GM21576 (cell line): ENCODE measurements around the gene GATA5.

Source experiments
- ATAC-seq: cut with Tn5 transposase; IDR thresholded peaks from one replicate; pipeline ENCODE4 v1.9.1; 2021; ENCODE audit warnings: mild to moderate bottlenecking, moderate library complexity; ENCODE audit not compliant: unreplicated experiment

Gene GATA5

GRCh38 chr20:62457098-62457497 is 18.7 kb downstream of the GATA5 start:
- no peak for ATAC-seq

DNA sequence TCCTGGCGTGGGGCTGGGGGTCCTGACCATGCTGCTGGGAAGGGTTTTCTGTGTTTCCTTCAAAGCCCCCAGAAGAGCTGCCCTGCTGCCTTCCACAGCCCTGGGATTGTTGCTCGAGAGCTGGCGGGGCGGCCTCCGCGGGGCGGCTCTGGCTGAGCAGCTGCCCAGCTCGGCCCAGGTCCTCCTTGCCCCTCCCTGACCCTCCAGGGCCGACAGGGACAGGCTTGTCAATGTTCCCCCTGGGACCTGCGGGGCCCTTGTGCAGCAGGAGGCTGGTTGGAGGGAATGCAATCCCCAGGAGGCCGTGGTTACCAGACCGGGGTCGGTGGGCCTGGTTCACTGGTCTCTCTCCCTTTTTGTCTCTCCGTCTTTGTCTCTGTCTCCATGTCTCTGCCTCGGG is 19.9 kb downstream of the GATA5 start:
- no peak for ATAC-seq

DNA sequence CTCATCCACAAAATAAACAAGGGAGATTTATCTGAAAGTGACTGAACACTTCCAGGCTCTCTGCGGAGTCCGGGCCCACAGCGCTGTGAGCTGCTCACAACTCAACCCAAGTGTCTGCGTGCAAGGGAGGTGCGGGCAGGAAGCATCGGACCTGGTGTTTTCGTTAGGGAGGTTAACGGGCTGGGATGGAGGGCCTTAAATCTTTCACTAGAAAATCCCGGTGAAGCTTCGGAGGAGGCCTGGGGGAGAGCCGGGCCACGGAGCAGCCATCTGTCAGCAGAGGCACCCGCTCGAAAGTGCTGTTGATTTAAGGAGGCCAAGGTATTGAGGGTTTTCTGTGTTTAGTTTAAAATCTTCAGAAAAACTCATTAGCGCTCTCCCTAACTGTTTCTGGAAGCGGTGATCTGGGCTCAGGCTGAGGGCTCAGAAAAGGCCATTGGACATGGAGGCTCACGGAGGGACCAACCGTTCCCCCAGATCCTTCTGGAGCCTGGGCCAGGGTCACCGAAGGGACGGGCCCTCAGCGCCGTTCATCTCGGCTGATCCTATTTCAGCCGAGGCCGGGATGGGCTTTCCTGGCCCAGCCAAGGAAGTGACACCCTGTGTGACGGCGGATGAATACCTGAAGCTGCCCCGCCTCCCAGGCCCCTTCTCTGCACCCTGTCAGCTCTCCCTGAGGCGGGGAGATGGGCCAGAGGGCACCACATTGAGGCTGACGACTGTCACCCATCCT is 20.7 kb downstream of the GATA5 start:
- ATAC-seq = no peak

DNA sequence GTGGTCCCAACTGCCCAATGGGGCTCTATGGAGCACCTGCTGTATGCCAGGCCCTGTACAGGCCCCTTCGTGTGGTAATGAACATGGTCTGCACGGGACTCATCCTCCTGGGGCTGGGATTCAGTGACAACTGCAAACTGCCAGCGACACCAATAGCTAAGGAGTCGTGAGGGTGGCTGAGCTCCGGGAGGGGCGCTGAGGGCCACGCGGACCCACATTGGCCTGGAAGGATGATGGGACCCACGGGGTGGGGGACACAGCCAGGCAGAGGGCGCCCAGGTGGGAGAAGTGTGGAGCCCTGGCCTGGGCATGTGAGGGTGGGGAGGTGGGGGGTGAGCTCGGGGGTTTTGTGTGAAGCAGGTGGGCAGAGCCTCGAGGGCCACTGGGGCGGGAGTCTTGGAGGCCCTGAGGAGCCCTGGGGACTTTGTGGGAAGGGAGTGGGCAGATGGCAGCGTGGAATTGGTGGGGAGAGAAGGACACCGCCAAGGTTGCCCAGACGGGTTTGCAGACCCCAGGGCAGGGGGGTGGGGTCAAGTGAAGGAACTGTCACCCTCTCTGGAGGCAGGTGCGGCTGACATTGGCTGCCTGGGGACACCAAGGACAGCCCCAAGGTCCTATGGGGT is 22.5 kb downstream of the GATA5 start:
- ATAC-seq = no peak

DNA sequence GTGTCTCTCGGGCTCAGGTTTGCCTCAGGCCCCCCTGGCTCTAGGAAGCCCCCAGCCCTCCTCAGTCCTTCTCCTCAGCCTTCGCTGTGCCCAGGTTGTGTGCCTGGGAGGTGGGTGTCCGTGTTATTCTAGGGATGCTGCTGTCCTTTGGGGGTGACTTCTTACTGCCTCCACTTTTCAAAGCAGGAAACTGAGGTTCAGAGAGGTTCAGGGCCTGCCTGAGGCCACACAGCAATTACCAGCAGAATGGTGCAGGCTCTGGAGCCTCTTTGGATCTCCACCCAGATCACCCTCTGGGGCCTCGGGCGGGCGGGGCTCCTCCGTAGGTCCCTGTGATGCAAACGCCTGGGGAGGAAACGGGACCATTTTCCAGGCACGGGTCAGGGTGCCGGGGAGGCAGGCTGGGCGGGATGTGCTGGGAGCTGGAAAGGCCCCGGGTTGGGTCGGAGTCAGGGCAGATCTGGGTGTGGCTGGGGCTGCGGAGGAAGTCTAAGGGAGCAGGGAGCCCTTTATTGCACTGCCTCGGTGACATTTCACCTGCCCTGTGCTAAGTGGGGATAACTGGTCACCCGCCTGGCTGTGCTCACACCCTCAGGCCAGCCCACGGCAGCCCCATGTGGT is 23.2 kb downstream of the GATA5 start:
- ATAC-seq = no peak

- ATAC-seq = no peak
Measured at GRCh38 chr20:62451970-62452369, 23.8 kb downstream of the GATA5 start.

DNA sequence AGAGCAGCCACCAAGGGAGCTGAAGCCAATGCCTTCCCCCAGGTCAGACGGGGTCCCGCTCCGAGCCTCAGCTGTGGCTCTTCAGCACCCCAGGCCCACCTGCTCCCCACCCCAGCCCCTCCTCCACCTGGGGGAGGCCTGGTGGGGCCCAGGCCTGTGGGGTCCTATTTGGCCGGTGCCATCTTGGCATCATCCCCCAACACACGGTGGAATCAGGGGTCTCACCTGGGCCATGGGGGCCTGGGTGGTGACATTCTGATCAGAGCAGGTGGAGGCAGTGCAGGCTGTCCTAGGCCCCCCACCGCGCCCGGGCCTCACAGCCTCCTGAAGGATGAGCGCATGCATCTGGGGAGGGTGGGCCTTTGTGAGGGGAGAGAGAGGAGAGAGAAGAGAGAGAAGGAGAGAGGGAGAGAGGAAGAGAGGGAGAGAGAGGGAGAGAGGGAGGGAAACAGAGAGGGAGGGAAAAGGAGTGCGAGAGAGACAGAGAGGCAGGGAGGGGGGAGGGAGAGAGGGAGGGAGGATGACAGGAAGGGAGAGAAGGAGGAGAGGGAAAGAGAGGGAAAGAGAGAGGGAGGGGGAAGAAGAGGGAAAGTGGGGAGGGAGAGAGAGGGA is 24.5 kb downstream of the GATA5 start:
- ATAC-seq = no peak

- no peak for ATAC-seq
Measured at GRCh38 chr20:62449951-62450691, 25.7 kb downstream of the GATA5 start.

GRCh38 chr20:62448788-62449187 is 27.0 kb downstream of the GATA5 start:
- no peak for ATAC-seq

DNA sequence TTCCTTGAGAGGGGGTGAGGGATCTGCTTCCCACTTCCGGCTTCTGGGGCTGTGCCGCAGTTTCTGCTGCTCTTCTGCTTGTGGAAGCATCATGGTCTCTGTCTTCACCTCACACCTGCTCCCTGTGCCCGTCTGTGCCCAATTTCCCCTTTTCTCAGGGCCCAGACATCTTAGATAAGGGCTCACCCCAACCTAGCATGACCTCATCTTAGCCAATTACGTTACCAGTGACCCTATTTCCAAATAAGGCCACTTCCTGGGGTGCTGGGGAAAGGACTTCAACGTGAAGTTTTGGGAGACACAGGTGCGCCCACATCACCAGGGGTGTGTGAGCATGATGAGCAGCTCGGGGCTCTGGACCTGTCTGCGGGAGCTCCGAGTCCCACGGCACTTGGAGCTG is 27.8 kb downstream of the GATA5 start:
- ATAC-seq = no peak

GRCh38 chr20:62446888-62447869 is 28.6 kb downstream of the GATA5 start:
- no peak for ATAC-seq

DNA sequence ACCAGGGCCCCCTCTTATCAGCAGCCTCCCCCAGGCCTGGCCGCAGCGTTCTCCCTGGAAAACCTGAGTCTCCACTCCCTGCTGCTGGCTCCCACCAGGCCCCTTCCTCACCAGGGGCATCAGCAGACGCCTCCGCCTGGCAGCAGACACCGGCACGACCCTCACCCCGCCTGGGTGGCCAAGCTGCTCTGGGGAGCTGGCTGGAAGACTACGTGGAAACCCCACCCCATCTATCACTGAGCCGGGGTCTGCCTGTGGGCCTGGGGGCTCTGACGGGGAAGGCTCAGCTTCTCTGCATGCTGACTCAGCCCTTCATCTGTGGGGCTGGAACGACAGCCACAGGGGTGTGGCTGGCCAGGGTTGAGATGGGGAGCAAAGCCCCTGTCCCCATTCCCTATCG is 29.3 kb downstream of the GATA5 start:
- no peak for ATAC-seq

- ATAC-seq = no peak
Measured at GRCh38 chr20:62445553-62446340, 30.0 kb downstream of the GATA5 start.

GRCh38 chr20:62444286-62444685 is 31.5 kb downstream of the GATA5 start:
- ATAC-seq = no peak

DNA sequence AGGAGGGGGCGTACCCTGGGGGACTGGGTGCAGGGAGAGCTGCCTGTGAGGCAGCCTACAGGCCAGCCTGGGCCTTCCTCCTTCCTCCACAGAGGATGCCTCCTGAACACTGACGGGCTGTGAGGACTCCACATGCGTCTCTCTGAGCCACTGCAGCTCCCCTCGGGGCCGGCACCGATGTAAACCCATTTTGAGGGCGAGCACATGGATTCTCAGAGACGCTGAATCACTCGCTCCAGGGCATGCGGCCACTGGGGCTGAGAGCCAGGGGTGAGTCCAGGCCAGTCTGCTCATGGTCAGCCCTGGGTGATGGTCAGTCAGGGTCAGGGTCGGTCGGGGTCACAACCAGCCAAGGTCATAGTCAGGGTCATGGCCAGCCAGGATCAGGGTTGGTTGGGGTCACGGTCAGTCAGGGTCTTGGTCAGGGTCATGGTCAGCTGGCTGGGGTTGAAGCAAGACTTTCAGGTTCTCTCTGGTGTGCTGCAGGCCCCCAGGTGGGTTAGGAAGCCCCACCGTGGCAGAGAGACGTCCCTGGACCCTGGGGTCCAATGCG is 33.7 kb downstream of the GATA5 start:
- ATAC-seq = no peak

DNA sequence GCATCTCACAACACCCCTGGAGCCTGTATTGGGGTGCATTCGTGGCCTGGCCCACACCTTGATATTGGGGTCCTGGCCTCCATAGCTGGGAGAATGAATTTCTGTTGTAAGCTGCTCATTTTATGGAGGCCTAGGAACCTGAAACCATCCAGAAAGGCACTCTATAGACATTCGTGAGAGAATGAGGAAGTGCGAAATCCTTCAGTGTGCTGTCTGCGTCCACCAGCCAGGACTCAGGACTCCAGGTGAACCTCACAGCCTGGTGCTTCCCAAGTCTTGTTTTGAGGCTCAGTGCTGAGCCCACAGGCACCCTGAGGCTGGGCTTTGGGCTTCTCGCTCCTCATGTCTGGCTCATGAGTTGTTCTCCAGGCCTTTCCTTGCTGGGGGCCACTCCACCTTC is 36.6 kb downstream of the GATA5 start:
- ATAC-seq = no peak

DNA sequence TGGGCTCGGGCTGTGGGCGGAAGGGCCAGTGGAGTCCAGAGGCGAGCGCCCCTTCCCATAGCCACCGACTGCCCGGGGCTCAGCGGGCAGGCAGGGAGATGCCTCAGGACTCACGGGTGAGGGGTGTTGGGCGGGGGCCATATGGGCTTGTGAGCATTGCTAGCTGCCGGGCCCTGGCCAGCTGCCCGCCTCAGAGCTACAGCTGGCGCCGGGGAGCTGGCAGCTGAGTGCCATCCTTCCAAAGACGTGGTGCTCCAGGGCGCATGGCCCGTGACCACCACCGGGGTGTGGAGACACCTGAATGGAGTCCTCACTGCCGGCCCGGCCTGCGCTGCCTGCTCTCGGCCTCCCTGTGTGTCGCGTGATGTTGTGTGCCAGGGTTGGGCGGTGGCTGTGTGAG is 37.9 kb downstream of the GATA5 start:
- no peak for ATAC-seq

DNA sequence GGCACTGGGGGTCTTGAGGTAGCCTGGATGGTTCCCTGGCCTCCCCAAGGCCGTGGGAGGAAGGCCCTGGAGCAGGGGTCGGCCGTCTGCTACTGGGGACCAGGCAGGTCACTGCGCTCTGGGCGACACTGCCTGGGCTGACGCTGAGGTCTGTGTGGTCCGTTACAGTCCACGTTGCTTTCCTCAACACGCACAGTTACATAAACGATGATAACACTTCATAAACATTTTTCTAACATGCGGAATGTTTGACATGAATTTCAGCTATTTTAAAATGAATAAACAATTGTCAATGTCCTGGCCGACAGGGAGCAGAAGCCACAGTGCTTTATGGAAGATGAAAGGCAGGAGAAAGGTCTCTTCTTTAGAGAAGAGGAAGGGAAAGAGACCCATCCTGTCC is 38.3 kb downstream of the GATA5 start:
- ATAC-seq = no peak

- ATAC-seq = no peak
Measured at GRCh38 chr20:62436692-62437091, 39.1 kb downstream of the GATA5 start.
